ENCODE data around the gene ACSL3. TPM values are rescaled to one million over a fixed set of nuclear protein-coding genes. Genes with fewer than 3 reads are reported as not detected.

Gene ACSL3
- polyA plus RNA-seq, 1 donor from 2014 or later: 119 TPM

DNA sequence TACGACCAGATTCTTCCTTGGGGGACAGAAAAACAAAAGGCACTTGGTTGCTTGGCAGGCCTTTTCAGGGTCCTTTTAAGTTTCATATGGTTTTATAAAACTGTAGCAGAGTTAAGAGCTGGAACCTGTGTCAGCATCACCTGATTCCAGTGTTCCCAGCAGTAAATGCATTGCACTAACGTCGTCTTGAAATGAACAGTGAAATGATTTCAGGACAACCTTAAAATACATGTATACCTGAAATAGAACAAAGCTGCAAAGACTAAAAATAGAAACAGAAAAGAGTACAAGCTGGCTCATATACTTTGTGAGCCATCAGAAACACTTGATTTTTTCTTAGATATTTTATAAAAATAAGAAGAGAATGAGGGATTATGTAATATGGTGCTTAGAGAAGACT lies 51.9 kb downstream of the ACSL3 start:
- H3K79me2 ChIP-seq (replicated peaks; ENCODE audit: insufficient read depth, low read length): peaks cover 23% of the 10 kb centered on the region
- no peaks in the 10 kb centered on the region for H3K36me3 ChIP-seq (ENCODE audit: insufficient read depth, low read length)
- H3K9me3 ChIP-seq (ENCODE audit: low read length): no peaks in the 10 kb centered on the region
- no peaks in the 10 kb centered on the region for H3K9me2 ChIP-seq (ENCODE audit: insufficient read depth, low read length)
- no peak overlapping the region for H3K4me2 ChIP-seq (ENCODE audit: low read length)
- H3K9ac ChIP-seq (ENCODE audit: low read length): no peak overlapping the region
- no peak overlapping the region for H3K4me3 ChIP-seq (ENCODE audit: low read length)
- H3K27ac ChIP-seq (ENCODE audit: low read length): no peak overlapping the region
- H3F3A ChIP-seq (ENCODE audit: insufficient read depth, low read length, poor library complexity, severe bottlenecking): no peaks in the 10 kb centered on the region
- no peaks in the 10 kb centered on the region for H3K27me3 ChIP-seq (ENCODE audit: insufficient read depth, low read depth, low read length)
- H4K20me1 ChIP-seq (ENCODE audit: insufficient read depth): no peaks in the 10 kb centered on the region
- H2AFZ ChIP-seq (ENCODE audit: low read depth, low read length): no peak overlapping the region
- TF ChIP-seq, protein P1, sequence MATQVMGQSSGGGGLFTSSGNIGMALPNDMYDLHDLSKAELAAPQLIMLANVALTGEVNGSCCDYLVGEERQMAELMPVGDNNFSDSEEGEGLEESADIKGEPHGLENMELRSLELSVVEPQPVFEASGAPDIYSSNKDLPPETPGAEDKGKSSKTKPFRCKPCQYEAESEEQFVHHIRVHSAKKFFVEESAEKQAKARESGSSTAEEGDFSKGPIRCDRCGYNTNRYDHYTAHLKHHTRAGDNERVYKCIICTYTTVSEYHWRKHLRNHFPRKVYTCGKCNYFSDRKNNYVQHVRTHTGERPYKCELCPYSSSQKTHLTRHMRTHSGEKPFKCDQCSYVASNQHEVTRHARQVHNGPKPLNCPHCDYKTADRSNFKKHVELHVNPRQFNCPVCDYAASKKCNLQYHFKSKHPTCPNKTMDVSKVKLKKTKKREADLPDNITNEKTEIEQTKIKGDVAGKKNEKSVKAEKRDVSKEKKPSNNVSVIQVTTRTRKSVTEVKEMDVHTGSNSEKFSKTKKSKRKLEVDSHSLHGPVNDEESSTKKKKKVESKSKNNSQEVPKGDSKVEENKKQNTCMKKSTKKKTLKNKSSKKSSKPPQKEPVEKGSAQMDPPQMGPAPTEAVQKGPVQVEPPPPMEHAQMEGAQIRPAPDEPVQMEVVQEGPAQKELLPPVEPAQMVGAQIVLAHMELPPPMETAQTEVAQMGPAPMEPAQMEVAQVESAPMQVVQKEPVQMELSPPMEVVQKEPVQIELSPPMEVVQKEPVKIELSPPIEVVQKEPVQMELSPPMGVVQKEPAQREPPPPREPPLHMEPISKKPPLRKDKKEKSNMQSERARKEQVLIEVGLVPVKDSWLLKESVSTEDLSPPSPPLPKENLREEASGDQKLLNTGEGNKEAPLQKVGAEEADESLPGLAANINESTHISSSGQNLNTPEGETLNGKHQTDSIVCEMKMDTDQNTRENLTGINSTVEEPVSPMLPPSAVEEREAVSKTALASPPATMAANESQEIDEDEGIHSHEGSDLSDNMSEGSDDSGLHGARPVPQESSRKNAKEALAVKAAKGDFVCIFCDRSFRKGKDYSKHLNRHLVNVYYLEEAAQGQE (IDR thresholded peaks at IDR 0.05; ENCODE audit: borderline replicate concordance): no peak
- TF ChIP-seq EP300 (conservative IDR thresholded peaks at IDR 0.05; ENCODE audit: poor library complexity, severe bottlenecking) (no peak), MXI1 (conservative IDR thresholded peaks at IDR 0.05; ENCODE audit: poor library complexity, severe bottlenecking) (no peak), EZH2 (IDR thresholded peaks at IDR 0.05; ENCODE audit: borderline replicate concordance, insufficient read depth, low read length, poor library complexity, severe bottlenecking) (no peak), TAF1 (IDR thresholded peaks at IDR 0.05; ENCODE audit: low read depth) (no peak), SMC3 (conservative IDR thresholded peaks at IDR 0.05; ENCODE audit: poor library complexity) (no peak), RAD21 (conservative IDR thresholded peaks at IDR 0.05) (no peak), POLR2AphosphoS5 (IDR thresholded peaks at IDR 0.05) (no peak)
- TF ChIP-seq, protein P2, sequence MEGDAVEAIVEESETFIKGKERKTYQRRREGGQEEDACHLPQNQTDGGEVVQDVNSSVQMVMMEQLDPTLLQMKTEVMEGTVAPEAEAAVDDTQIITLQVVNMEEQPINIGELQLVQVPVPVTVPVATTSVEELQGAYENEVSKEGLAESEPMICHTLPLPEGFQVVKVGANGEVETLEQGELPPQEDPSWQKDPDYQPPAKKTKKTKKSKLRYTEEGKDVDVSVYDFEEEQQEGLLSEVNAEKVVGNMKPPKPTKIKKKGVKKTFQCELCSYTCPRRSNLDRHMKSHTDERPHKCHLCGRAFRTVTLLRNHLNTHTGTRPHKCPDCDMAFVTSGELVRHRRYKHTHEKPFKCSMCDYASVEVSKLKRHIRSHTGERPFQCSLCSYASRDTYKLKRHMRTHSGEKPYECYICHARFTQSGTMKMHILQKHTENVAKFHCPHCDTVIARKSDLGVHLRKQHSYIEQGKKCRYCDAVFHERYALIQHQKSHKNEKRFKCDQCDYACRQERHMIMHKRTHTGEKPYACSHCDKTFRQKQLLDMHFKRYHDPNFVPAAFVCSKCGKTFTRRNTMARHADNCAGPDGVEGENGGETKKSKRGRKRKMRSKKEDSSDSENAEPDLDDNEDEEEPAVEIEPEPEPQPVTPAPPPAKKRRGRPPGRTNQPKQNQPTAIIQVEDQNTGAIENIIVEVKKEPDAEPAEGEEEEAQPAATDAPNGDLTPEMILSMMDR (IDR thresholded peaks at IDR 0.05; ENCODE audit: poor library complexity, severe bottlenecking): no peak

DNA sequence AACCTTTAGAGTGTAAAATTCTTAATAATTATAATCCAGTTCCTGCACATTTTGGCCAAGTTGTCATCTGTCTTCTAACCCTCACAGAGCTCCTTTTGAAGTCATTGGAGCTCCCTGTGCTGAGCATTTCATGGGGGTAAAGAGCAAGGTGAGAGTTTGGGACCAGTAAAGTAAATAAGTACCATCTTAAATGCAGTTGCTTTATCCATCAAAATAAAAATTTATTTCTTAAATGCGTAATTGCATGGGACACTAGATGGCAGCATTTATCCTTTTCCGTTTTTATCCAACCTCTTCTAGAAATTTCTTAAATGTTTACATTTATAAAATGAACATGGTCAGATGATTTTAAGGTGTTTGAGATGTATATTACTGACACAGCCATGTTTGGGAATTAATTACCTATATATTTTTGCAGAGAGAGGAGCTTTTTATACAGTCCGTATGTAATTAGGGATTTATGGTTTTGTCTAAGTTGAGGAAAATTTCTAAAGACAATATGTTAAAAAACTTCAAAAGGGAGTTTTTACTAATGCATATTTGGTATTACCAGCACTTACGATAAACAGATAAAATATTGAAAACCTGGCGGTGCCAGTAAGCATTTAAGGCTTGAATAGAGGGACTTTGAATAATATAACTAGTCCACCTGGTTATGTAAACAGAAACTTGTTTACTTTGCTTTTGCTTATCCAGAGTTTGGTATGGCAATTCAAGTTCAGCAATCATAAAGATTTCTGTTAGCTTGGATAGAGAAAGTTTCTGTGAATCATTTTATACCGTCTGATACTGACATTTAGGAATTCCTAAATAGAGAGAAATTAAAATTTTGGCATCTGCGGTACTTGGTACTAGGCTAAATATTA lies 54.5 kb downstream of the ACSL3 start:
- Histone ChIP-seq H3K9me2 (ENCODE audit: insufficient read depth, low read length) (no peaks in the 10 kb centered on the region), H3K36me3 (ENCODE audit: insufficient read depth, low read length) (no peaks in the 10 kb centered on the region), H2AFZ (ENCODE audit: low read depth, low read length) (no peak overlapping the region), H4K20me1 (ENCODE audit: insufficient read depth) (no peaks in the 10 kb centered on the region), H3K4me2 (ENCODE audit: low read length) (no peak overlapping the region), H3K4me3 (ENCODE audit: low read length) (no peak overlapping the region), H3K9ac (ENCODE audit: low read length) (no peak overlapping the region), H3K9me3 (ENCODE audit: low read length) (no peaks in the 10 kb centered on the region), H3K27ac (ENCODE audit: low read length) (no peak overlapping the region), H3K79me2 (replicated peaks; ENCODE audit: insufficient read depth, low read length) (peaks cover 20% of the 10 kb centered on the region), H3K27me3 (ENCODE audit: insufficient read depth, low read depth, low read length) (no peaks in the 10 kb centered on the region), H3F3A (ENCODE audit: insufficient read depth, low read length, poor library complexity, severe bottlenecking) (no peaks in the 10 kb centered on the region)
- TF ChIP-seq TAF1 (IDR thresholded peaks at IDR 0.05; ENCODE audit: low read depth) (no peak), EZH2 (IDR thresholded peaks at IDR 0.05; ENCODE audit: borderline replicate concordance, insufficient read depth, low read length, poor library complexity, severe bottlenecking) (no peak), POLR2AphosphoS5 (IDR thresholded peaks at IDR 0.05) (no peak), RAD21 (conservative IDR thresholded peaks at IDR 0.05) (peak; percentile 58), EP300 (conservative IDR thresholded peaks at IDR 0.05; ENCODE audit: poor library complexity, severe bottlenecking) (no peak), SMC3 (conservative IDR thresholded peaks at IDR 0.05; ENCODE audit: poor library complexity) (peak; percentile 66), MXI1 (conservative IDR thresholded peaks at IDR 0.05; ENCODE audit: poor library complexity, severe bottlenecking) (no peak)
- TF ChIP-seq, protein P1 (IDR thresholded peaks at IDR 0.05; ENCODE audit: borderline replicate concordance): no peak
- TF ChIP-seq, protein P2 (IDR thresholded peaks at IDR 0.05; ENCODE audit: poor library complexity, severe bottlenecking): peak; percentile 68

Data from neural cell (in vitro differentiated cells).